Measurements from ENCODE around the gene EIF4G1. TPM values are rescaled to one million over a fixed set of nuclear protein-coding genes. Genes with fewer than 3 reads are reported as not detected.
"Not testable (repeated sequence)": the region's sequence is repeated elsewhere in the genome, so short reads cannot be mapped to it uniquely, and the experiment has no call there.

EIF4G1 gene
- total RNA-seq (2014; rRNA removed; shearing (Covaris generic)) = 231 and 422 TPM in 2 replicates

DNA sequence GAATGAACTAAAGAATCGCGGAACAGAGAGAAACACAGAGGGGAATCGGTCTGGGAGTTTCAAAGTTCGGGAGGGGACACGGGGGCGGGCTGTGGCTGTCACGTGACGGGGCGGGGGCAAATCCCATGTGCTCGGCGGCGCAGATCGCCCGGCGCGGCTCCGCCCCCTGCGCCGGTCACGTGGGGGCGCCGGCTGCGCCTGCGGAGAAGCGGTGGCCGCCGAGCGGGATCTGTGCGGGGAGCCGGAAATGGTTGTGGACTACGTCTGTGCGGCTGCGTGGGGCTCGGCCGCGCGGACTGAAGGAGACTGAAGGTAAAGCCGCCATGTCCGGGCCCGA is at the start of gene EIF4G1:
Gene EIF4G1 (plus strand): TSS at position 244 of the 337 bp plus-strand sequence. CDS start 1,191 bp downstream, outside the sequence.
- DNase-seq (ENCODE audit: low read depth) = peak; percentile 91

- DNase-seq (ENCODE audit: low read depth) = not testable (repeated sequence)
Measured at GRCh38 chr3:184267249-184267648, 47.2 kb upstream of the EIF4G1 start.

GRCh38 chr3:184272269-184272668 is 42.1 kb upstream of the EIF4G1 start:
- DNase-seq (ENCODE audit: low read depth) = no peak

- DNase-seq (ENCODE audit: low read depth) = no peak
Measured at GRCh38 chr3:184275381-184275701, 39.1 kb upstream of the EIF4G1 start.

- DNase-seq (ENCODE audit: low read depth) = no peak
Measured at GRCh38 chr3:184275961-184276910, 38.2 kb upstream of the EIF4G1 start, which contains the start of gene ECE2. Gene ECE2, plus strand, starts transcription at chr3:184276022. Its CDS starts 132 bp downstream, at chr3:184276154.

DNA sequence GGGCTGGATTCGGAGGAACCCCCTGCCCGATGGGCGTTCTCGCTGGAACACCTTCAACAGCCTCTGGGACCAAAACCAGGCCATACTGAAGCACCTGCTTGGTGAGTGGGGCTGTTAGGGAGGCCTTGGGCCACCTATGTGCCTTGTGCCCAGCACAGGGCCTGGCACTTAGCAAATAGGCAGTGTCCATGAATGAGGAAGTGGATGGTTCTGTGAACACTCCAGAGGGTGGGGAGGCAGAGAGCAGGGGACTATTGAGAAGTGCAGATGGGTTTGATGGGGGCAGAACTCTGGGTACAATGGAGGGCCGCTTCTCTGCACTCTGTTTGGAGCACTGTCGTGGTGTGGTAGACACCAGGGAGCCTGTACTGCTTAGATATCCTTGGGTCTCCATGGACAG is 37.0 kb upstream of the EIF4G1 start:
- no peak for DNase-seq (ENCODE audit: low read depth)

DNA sequence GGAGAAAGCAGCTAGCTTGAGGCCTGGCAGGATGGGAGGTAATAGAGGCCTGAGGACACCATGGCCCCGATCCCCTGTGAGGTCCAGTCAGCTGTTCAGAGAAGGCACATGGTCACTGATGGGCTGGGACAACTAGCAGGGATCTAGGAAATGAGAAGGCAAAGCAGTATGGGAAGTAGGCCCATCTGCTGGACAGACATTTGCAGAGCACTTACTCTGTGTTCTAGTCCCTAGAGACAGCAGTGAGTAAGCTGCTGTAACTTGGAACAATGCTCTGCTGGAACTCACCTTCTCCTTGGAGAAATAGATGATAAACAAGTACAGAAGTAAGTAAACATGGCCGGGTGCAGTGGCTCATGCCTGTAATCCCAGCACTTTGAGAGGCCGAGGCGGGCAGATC is 31.5 kb upstream of the EIF4G1 start:
- no peak for DNase-seq (ENCODE audit: low read depth)

- DNase-seq (ENCODE audit: low read depth) = no peak
Measured at GRCh38 chr3:184283681-184284080, 30.7 kb upstream of the EIF4G1 start.

GRCh38 chr3:184284696-184285095 is 29.7 kb upstream of the EIF4G1 start:
- DNase-seq (ENCODE audit: low read depth) = peak; percentile 84

DNA sequence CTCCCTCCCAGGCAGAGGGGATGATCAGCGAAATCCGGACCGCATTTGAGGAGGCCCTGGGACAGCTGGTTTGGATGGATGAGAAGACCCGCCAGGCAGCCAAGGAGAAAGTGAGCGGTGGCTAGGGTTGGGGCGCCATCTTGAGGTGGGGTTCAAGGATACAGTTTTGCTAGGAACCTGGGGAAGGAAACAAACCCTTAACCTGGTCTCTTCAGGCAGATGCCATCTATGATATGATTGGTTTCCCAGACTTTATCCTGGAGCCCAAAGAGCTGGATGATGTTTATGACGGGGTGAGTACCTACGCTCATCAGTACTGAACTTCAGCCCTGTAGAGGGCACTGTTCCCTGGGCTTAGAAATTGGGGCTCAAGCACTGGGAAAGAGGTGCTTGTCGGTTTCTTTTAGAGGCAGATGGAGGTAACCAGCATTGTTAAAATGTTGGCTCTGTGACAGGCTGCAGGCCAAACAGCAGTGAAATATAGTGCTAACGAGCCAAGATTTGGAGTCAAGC is 24.9 kb upstream of the EIF4G1 start:
- peak; percentile 64 for DNase-seq (ENCODE audit: low read depth)

GRCh38 chr3:184290331-184290730 is 24.1 kb upstream of the EIF4G1 start:
- DNase-seq (ENCODE audit: low read depth) = no peak

DNA sequence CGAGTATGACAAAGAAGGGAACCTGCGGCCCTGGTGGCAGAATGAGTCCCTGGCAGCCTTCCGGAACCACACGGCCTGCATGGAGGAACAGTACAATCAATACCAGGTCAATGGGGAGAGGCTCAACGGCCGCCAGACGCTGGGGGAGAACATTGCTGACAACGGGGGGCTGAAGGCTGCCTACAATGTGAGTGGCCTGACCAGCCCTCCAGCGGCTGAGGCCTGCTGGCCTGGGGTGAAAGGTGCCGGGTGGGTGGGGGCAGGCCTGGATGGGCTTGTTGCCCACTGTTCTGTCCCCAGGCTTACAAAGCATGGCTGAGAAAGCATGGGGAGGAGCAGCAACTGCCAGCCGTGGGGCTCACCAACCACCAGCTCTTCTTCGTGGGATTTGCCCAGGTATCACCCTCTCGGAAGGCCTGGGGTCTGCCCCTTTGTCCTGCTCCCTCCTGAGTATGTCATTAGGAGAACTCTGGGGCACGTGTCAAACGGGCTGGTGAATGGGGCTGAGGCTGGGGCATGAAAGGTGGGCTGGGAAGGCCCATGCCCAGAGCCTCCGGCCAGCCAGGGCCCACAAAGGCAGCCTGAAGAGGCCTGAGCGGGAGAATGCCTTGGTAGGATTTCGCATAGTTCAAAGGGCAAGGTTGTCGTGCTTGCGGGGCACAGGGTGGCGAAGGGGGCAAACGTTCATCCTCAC is 23.2 kb upstream of the EIF4G1 start:
- no peak for DNase-seq (ENCODE audit: low read depth)

DNA sequence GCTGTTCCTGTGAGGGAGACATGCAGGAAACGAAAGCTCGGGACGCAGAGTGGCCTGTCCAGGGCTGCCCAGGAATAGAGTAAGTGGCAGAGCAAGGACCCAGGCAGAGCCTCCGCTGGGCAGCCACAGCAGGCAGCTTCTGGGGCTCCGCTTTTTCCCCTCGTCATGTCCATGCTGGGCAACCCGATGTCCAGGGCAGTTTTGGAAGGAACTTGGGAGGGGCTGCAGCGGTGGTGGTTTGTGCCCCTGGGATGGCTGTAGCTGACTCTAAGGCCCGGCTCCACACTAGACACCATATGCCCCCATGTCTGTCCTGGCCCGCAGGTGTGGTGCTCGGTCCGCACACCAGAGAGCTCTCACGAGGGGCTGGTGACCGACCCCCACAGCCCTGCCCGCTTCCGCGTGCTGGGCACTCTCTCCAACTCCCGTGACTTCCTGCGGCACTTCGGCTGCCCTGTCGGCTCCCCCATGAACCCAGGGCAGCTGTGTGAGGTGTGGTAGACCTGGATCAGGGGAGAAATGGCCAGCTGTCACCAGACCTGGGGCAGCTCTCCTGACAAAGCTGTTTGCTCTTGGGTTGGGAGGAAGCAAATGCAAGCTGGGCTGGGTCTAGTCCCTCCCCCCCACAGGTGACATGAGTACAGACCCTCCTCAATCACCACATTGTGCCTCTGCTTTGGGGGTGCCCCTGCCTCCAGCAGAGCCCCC is 22.5 kb upstream of the EIF4G1 start:
- no peak for DNase-seq (ENCODE audit: low read depth)

GRCh38 chr3:184295771-184296170 is 18.6 kb upstream of the EIF4G1 start:
- DNase-seq (ENCODE audit: low read depth) = no peak

DNA sequence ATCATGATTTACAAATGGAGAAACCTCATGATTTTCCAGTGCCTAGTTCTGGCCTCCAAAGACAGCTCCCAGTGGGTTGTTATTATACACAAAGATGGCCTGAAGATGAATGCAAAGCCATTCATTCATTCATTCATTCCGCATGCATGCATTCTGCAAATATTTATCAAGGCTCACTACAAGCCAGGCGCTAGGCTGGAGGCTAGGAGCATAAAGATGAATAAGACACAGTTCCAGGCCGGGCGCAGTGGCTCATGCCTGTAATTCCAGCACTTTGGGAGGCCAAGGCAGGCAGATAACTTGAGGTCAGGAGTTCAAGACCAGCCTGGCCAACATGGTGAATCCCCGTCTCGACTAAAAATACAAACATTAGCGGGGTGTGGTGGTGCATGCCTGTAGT is 17.8 kb upstream of the EIF4G1 start:
- no peak for DNase-seq (ENCODE audit: low read depth)

DNA sequence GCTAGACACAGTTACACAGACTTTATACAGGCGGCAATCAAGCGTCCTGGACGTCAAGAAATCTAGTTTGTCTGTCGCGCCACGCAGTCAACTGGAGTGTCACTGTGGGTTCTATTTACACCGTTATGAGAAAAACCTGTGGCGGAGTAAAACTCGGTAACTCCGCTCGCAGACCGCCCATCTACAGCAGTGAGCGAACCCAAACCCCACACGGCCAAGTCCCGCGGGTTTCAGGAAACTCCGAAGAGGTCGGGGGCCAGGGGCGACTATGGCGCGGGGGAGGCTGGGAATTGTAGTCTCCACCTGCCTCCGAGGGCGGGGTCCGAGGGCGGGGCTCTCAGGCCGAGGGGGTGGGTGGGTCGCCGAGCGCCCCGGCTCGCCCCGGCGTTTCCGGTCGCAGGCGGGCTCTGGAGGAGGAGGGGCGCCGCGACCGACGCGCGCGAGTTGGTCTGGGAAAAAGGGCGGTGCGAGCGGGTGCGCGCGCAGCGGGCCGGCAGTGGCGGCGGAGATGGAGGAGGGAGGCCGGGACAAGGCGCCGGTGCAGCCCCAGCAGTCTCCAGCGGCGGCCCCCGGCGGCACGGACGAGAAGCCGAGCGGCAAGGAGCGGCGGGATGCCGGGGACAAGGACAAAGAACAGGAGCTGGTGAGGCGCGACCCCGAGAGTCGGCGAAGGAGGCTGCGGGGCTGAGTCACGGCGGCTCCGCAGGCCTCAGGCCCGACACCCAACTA is 15.5 kb upstream of the EIF4G1 start, which contains the start of gene PSMD2:
Gene PSMD2 (plus strand): TSS at position 483 of the 729 bp plus-strand sequence. CDS start 26 bp downstream, at position 509.
- DNase-seq (ENCODE audit: low read depth) = peak; percentile 96

DNA sequence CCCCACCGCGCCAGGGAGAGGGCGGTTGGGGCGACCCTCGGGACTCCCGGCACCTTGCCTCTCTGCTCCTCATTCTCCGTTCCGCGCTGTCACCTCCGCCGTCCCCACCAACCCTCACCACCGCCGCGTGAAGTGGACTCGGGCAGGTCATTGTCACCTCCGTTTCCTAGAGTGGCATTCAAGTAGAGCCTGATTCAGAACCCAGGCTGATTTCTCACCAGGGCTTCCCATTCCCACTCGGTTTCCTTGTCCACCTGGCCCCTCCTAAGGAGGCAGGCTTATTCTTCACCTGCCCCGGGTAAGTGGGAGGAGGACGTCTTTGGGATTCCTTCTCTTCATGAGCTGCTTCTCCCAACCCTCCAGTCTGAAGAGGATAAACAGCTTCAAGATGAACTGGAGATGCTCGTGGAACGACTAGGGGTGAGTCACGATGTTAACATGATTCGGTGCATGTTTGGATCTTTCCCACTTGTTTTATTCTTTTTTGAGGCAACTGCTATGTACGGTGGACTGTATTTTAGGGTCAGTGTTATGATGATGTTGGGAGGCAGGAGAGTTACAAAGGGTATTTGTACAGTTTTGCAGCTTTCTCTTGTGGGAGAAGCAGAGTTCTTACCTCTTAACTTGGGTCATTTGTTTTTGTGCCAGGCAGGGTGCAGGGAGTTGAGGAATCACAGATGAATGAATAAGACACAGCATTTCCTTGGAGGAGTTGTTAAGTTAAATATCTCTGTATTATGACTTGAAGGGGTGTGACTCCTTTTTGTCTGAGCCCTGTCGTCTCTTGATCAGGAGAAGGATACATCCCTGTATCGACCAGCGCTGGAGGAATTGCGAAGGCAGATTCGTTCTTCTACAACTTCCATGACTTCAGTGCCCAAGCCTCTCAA is 14.7 kb upstream of the EIF4G1 start:
- DNase-seq (ENCODE audit: low read depth) = peak; percentile 70

- DNase-seq (ENCODE audit: low read depth) = peak; percentile 82
Measured at GRCh38 chr3:184300378-184300720, 14.1 kb upstream of the EIF4G1 start.

DNA sequence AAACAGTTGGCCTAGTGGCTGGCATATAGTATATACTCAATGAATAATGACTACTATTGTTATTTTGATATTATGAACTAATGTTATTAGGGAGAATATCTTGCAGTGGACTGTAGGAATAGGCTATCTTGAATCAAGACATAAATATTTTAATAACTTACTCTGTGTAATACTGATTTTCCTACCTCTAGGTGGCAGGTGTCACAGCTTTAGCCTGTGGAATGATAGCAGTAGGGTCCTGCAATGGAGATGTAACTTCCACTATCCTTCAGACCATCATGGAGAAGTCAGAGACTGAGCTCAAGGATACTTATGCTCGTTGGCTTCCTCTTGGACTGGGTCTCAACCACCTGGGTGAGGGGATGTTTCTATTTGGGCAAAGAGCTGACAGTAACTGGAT is 8.8 kb upstream of the EIF4G1 start:
- peak; percentile 33 for DNase-seq (ENCODE audit: low read depth)

DNA sequence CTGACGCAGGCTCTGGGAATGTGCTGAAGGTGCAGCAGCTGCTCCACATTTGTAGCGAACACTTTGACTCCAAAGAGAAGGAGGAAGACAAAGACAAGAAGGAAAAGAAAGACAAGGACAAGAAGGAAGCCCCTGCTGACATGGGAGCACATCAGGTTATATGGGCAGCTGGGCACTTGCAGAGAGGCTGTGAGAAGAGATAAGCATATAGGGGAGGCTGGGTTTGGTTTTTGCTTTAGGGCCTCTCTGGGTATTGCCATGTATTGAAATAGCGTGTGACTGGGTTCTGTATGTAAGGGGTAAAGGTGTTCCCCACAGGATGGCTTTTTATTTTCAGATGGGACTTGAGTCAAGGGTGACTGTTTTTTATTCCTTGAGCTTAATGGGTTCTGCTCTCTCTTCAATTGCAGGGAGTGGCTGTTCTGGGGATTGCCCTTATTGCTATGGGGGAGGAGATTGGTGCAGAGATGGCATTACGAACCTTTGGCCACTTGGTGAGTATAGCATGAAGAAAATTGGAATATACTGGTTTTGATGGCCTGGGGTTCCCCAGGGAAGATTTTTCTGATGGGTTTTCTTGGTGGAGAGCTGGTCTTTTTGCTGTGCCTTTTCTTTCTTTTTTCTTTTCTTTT is 7.9 kb upstream of the EIF4G1 start:
- DNase-seq (ENCODE audit: low read depth) = no peak

All from M059J (cell line).